Measurements from ENCODE around the gene DET1.

The DET1 gene

DNA sequence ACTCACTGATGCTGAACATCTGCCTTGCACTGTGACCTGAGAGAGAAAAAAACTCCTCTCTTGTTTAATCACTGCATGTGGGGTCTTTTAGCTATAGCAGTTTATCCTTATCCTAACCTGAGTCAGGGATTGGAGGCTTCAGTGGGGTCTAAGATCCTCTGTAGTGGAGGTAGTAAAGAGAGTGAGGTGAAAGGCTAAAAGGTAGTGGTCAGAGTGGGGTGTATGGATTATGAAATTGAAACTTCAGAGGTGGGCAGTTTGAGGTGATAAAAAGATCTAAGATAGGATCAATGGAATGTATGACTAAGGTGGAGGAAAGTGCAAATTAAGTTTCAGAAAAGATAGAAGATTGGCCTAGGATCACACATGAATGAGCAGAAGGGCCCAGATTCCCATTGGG lies 36.5 kb downstream of the DET1 start:
- H3K4me3 ChIP-seq (ENCODE audit: low read depth, low read length), result no peak overlapping the region
- DNase-seq (ENCODE audit: low read depth), result no peak
- TF ChIP-seq POLR2A (IDR thresholded peaks at IDR 0.05; ENCODE audit: extremely low read depth, insufficient read length) (no peak), MYC (IDR thresholded peaks at IDR 0.05; ENCODE audit: low read depth, low read length) (no peak)
- TF ChIP-seq, protein P1, sequence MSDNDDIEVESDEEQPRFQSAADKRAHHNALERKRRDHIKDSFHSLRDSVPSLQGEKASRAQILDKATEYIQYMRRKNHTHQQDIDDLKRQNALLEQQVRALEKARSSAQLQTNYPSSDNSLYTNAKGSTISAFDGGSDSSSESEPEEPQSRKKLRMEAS (IDR thresholded peaks at IDR 0.05; ENCODE audit: low read depth, low read length), result no peak
- TF ChIP-seq, protein P2, sequence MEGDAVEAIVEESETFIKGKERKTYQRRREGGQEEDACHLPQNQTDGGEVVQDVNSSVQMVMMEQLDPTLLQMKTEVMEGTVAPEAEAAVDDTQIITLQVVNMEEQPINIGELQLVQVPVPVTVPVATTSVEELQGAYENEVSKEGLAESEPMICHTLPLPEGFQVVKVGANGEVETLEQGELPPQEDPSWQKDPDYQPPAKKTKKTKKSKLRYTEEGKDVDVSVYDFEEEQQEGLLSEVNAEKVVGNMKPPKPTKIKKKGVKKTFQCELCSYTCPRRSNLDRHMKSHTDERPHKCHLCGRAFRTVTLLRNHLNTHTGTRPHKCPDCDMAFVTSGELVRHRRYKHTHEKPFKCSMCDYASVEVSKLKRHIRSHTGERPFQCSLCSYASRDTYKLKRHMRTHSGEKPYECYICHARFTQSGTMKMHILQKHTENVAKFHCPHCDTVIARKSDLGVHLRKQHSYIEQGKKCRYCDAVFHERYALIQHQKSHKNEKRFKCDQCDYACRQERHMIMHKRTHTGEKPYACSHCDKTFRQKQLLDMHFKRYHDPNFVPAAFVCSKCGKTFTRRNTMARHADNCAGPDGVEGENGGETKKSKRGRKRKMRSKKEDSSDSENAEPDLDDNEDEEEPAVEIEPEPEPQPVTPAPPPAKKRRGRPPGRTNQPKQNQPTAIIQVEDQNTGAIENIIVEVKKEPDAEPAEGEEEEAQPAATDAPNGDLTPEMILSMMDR (IDR thresholded peaks at IDR 0.05; ENCODE audit: low read depth, low read length), result no peak

DNA sequence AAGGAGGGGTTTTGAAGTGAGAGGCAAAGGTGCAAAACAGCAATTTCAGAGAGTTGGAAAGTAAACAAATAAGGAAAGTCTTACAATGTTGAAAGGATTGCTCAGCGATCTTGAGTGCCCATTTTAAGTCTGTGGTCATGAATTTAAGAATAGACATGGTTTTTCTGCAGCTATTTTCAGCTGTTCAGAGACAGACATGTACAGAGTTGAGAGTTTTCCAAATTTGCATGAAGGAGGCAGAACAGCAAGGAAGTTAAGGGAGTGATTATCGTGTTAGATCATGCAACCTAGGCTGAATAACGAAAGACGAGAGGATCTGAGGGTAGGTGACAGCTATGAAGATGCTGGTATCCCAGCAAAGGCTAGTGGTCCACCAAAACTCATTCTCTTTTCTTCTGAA lies 37.2 kb downstream of the DET1 start:
- TF ChIP-seq, protein P1 (IDR thresholded peaks at IDR 0.05; ENCODE audit: low read depth, low read length), result no peak
- TF ChIP-seq, protein P2 (IDR thresholded peaks at IDR 0.05; ENCODE audit: low read depth, low read length), result no peak
- TF ChIP-seq POLR2A (IDR thresholded peaks at IDR 0.05; ENCODE audit: extremely low read depth, insufficient read length), result no peak
- TF ChIP-seq MYC (IDR thresholded peaks at IDR 0.05; ENCODE audit: low read depth, low read length), result no peak
- DNase-seq (ENCODE audit: low read depth), result no peak
- no peak overlapping the region for H3K4me3 ChIP-seq (ENCODE audit: low read depth, low read length)

DNA sequence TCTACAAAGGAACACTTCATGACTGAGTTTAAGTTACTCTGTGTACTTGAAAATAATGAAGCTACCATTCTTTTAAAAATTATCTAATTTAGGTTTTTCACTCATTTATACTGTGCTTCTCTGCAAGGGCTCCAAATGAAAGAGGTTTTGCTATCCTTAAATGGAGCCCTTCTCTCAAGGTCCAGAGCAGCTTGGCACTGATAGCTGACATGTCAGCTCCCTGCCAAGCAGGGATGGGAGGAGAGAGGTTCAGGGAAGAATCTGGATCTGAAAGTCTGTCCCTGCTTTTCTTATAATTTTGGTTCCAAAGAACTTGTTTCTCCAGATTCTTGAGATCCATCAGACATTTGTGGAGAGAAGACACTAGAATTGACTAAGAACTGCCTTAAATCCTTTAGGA lies 39.9 kb downstream of the DET1 start:
- no peak for DNase-seq (ENCODE audit: low read depth)
- H3K4me3 ChIP-seq (ENCODE audit: low read depth, low read length), result no peak overlapping the region
- TF ChIP-seq POLR2A (IDR thresholded peaks at IDR 0.05; ENCODE audit: extremely low read depth, insufficient read length), result no peak
- no peak for TF ChIP-seq MYC (IDR thresholded peaks at IDR 0.05; ENCODE audit: low read depth, low read length)
- TF ChIP-seq, protein P2 (IDR thresholded peaks at IDR 0.05; ENCODE audit: low read depth, low read length), result no peak
- TF ChIP-seq, protein P1 (IDR thresholded peaks at IDR 0.05; ENCODE audit: low read depth, low read length), result no peak

DNA sequence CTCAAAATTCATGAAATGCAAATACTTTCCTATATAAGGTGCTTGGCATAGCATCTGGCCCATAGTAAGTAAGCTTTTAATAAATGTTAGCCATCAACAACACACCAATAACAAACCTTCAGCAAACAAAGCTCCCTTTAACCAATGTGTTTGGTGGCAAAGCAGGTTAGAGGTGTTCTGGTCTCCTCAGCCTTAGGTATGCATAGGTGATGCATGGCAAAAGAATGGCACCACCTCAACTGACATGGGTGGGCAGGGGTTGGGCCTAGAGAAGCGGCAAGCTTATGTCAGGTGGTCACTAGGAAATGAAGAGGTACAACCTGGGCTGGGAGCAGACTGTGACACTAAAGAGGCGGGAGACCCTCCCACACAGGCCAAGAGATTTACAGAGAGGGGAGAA lies 40.8 kb downstream of the DET1 start:
- TF ChIP-seq POLR2A (IDR thresholded peaks at IDR 0.05; ENCODE audit: extremely low read depth, insufficient read length) (no peak), MYC (IDR thresholded peaks at IDR 0.05; ENCODE audit: low read depth, low read length) (no peak)
- TF ChIP-seq, protein P1 (IDR thresholded peaks at IDR 0.05; ENCODE audit: low read depth, low read length), result no peak
- TF ChIP-seq, protein P2 (IDR thresholded peaks at IDR 0.05; ENCODE audit: low read depth, low read length), result no peak
- DNase-seq (ENCODE audit: low read depth), result no peak
- no peak overlapping the region for H3K4me3 ChIP-seq (ENCODE audit: low read depth, low read length)

DNA sequence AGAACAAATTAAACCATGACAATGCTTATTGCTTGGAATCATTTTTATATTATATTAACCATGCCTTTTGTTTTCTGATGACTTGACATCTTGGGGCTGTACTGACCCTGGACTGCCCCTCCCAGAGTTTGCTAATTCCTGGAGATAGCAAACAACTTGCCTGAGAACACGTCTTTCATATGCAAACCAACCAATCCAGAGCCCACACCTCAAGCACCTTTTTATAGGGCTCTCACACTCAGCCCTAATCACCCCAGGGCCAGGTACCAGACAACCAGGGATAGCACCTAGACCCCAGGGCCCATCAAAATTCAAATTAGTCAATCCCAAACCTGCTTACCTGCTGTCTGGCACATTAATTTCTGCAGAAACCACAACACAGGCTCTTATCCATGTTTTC lies 42.0 kb downstream of the DET1 start:
- no peak overlapping the region for H3K4me3 ChIP-seq (ENCODE audit: low read depth, low read length)
- TF ChIP-seq POLR2A (IDR thresholded peaks at IDR 0.05; ENCODE audit: extremely low read depth, insufficient read length) (no peak), MYC (IDR thresholded peaks at IDR 0.05; ENCODE audit: low read depth, low read length) (no peak)
- TF ChIP-seq, protein P2 (IDR thresholded peaks at IDR 0.05; ENCODE audit: low read depth, low read length), result no peak
- TF ChIP-seq, protein P1 (IDR thresholded peaks at IDR 0.05; ENCODE audit: low read depth, low read length), result no peak
- DNase-seq (ENCODE audit: low read depth), result no peak

DNA sequence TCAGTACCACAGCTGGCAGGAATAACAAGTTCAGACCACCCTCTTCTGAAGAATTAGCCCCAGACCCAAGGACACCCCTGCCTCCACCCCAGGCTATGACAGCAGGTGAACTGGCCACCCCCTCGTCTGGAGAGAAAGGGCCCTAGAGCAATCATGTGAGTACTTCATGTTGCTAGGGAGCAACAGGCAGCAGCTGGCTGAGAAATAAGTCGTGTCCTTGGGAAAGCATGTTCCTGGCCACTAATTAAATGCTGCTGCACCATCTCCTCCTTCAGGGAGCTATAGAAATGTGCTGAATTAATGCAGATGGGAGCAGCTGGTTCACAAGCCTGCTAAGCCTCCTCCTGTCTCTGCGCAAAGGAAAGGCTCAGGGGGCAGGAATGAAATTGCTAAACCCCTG lies 47.5 kb downstream of the DET1 start:
- TF ChIP-seq, protein P1 (IDR thresholded peaks at IDR 0.05; ENCODE audit: low read depth, low read length), result no peak
- TF ChIP-seq POLR2A (IDR thresholded peaks at IDR 0.05; ENCODE audit: extremely low read depth, insufficient read length) (no peak), MYC (IDR thresholded peaks at IDR 0.05; ENCODE audit: low read depth, low read length) (no peak)
- TF ChIP-seq, protein P2 (IDR thresholded peaks at IDR 0.05; ENCODE audit: low read depth, low read length), result no peak
- no peak overlapping the region for H3K4me3 ChIP-seq (ENCODE audit: low read depth, low read length)
- no peak for DNase-seq (ENCODE audit: low read depth)

Measured in NB4 (cell line).